IPS-15b (cell line): ENCODE results near the gene TOX3.

ENCODE experiments used
- H3K27me3 ChIP-seq: one replicate; pipeline ENCODE4 v1.6.1; 2013; ENCODE audit warnings: low read length; ENCODE audit not compliant: control insufficient read depth, insufficient read depth
- H3K36me3 ChIP-seq: one replicate; pipeline ENCODE4 v1.6.1; 2013; ENCODE audit warnings: low read length; ENCODE audit not compliant: control insufficient read depth, insufficient read depth
- H3K4me1 ChIP-seq: one replicate; pipeline ENCODE4 v1.6.1; 2013; ENCODE audit warnings: mild to moderate bottlenecking, low read length; ENCODE audit not compliant: control insufficient read depth, insufficient read depth
- H3K4me3 ChIP-seq: one replicate; pipeline ENCODE4 v1.5.1; 2013; ENCODE audit warnings: low read depth, low read length
- H3K9ac ChIP-seq: one replicate; pipeline ENCODE4 v1.6.1; 2013; ENCODE audit warnings: low read depth, mild to moderate bottlenecking, low read length
- H3K9me3 ChIP-seq: one replicate; pipeline ENCODE4 v1.6.1; 2013; ENCODE audit warnings: mild to moderate bottlenecking, low read length; ENCODE audit not compliant: control insufficient read depth, insufficient read depth

Gene TOX3

GRCh38 chr16:52577130-52577706, 30.3 kb upstream of the TOX3 start:
- no peaks in the 10 kb centered on the region for H3K27me3 ChIP-seq
- no peaks in the 10 kb centered on the region for H3K9me3 ChIP-seq
- H3K4me3 ChIP-seq: no peak overlapping the region
- no peaks in the 10 kb centered on the region for H3K4me1 ChIP-seq
- H3K9ac ChIP-seq: no peak overlapping the region
- no peaks in the 10 kb centered on the region for H3K36me3 ChIP-seq

DNA sequence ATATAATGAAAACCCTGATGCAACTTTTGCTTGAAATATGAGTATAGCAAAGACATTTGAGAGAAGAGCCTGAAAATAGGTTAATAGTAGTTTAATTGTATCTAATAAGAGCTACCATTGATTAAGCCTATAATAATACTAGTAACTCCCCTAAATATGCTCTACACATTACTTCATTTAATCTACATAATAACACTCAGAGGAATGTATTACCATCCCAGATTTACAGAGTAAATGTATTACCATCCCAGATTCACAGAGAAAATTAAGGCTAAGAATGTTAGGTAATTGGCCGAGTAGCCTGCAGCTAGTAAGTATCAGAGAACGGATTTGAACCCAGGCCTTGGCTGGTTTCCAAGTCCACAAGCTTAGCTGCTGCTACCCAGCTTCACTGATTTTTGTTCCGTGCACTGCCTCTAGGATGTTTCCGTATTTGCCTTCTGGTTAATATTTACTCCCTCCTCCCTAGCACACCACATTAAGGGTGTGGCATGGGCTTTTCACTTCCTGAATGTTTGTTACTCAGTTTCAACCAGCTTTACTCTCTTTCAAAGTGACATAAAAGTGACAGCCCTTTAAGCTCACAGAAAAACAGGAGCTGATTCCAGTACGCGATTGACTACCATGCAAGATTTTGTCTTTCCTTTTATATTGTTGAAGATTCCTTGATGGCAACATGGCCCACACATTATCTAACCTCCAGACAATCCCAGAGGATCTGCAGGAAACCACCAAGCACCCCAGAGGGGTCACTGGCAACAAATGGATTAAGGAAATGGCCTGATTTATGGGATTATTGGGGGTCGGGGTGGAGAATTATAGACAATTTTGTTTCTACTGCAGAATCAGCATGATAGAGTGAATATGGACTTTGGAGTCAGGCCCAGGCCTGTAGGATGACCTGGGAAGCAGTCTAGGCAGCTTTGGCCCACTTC, 26.7 kb upstream of the TOX3 start:
- Histone ChIP-seq H3K4me1 (no peaks in the 10 kb centered on the region), H3K9me3 (peaks cover 4% of the 10 kb centered on the region), H3K27me3 (no peaks in the 10 kb centered on the region), H3K9ac (no peak overlapping the region), H3K4me3 (no peak overlapping the region), H3K36me3 (no peaks in the 10 kb centered on the region)

GRCh38 chr16:52572656-52573055, 25.7 kb upstream of the TOX3 start:
- Histone ChIP-seq H3K9ac (no peak overlapping the region), H3K27me3 (no peaks in the 10 kb centered on the region), H3K36me3 (no peaks in the 10 kb centered on the region), H3K4me1 (no peaks in the 10 kb centered on the region), H3K9me3 (peaks cover 4% of the 10 kb centered on the region), H3K4me3 (no peak overlapping the region)

DNA sequence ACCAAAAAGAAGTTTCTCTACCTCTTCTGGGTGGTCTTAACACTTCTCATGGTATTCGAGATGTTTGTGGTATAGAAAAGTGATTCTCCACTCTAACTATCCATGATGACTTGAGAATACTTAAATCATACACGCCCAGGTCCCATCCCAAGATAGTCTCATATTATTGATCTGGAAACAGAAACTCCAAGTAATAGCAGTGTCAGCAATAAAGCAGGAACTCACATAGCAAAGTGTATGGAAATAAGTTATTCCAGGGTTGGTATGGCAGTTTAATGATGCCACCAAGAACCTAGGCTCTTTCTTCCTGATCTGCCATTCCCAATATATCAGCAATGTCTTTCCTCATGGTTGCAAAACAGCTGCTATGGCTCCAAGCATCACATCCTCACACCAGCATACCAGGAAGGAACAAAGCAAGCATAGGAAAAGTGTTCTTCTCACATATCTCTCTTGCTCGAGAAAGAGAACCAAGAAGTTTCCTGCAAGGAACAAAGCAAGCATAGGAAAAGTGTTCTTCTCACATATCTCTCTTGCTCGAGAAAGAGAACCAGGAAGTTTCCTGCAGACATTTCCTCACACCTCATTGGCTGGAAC, 23.6 kb upstream of the TOX3 start:
- Histone ChIP-seq H3K9me3 (peaks cover 4% of the 10 kb centered on the region), H3K4me3 (no peak overlapping the region), H3K36me3 (no peaks in the 10 kb centered on the region), H3K9ac (no peak overlapping the region), H3K27me3 (no peaks in the 10 kb centered on the region), H3K4me1 (no peaks in the 10 kb centered on the region)

DNA sequence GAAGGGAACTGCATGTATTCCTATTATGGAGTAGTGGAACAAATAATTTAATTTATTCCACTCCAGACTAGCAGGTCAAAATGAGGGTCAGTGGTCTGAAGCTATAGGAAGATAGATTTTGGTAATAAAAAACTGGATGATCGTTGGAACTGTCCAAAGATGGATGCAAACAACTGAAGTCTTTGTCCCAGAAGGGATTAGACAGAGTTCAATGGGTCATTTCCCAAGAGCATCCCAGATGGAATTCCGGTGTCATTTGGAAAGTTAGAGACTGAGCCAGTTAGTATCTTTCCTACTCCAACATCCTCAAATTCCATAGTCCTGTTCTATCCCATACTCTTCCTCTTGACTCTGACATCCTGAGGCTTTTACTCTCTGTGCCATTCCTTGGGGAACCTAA, 22.8 kb upstream of the TOX3 start:
- Histone ChIP-seq H3K4me3 (no peak overlapping the region), H3K9me3 (peaks cover 4% of the 10 kb centered on the region)

GRCh38 chr16:52568983-52569690, 22.2 kb upstream of the TOX3 start:
- no peaks in the 10 kb centered on the region for H3K36me3 ChIP-seq
- H3K9ac ChIP-seq: no peak overlapping the region
- peaks cover 4% of the 10 kb centered on the region for H3K9me3 ChIP-seq
- no peaks in the 10 kb centered on the region for H3K4me1 ChIP-seq
- no peak overlapping the region for H3K4me3 ChIP-seq
- no peaks in the 10 kb centered on the region for H3K27me3 ChIP-seq

More for the DNA sequence above, 22.8 kb upstream of the TOX3 start:
- Histone ChIP-seq H3K36me3 (no peaks in the 10 kb centered on the region), H3K27me3 (no peaks in the 10 kb centered on the region), H3K9ac (no peak overlapping the region), H3K4me1 (no peaks in the 10 kb centered on the region)

- no peaks in the 10 kb centered on the region for H3K36me3 ChIP-seq
- H3K27me3 ChIP-seq: no peaks in the 10 kb centered on the region
- no peak overlapping the region for H3K4me3 ChIP-seq
- H3K9me3 ChIP-seq: peaks cover 4% of the 10 kb centered on the region
- no peaks in the 10 kb centered on the region for H3K4me1 ChIP-seq
- no peak overlapping the region for H3K9ac ChIP-seq
These were observed 21.6 kb upstream of the TOX3 start for GRCh38 chr16:52568495-52568894.

GRCh38 chr16:52567193-52567592, 20.2 kb upstream of the TOX3 start:
- Histone ChIP-seq H3K9ac (no peak overlapping the region), H3K27me3 (no peaks in the 10 kb centered on the region), H3K4me3 (no peak overlapping the region), H3K9me3 (peaks cover 4% of the 10 kb centered on the region), H3K4me1 (peaks cover 4% of the 10 kb centered on the region), H3K36me3 (no peaks in the 10 kb centered on the region)

GRCh38 chr16:52563767-52564611, 17.0 kb upstream of the TOX3 start:
- no peaks in the 10 kb centered on the region for H3K27me3 ChIP-seq
- H3K9me3 ChIP-seq: no peaks in the 10 kb centered on the region
- peaks cover 13% of the 10 kb centered on the region for H3K4me1 ChIP-seq
- no peak overlapping the region for H3K9ac ChIP-seq
- no peaks in the 10 kb centered on the region for H3K36me3 ChIP-seq
- no peak overlapping the region for H3K4me3 ChIP-seq

DNA sequence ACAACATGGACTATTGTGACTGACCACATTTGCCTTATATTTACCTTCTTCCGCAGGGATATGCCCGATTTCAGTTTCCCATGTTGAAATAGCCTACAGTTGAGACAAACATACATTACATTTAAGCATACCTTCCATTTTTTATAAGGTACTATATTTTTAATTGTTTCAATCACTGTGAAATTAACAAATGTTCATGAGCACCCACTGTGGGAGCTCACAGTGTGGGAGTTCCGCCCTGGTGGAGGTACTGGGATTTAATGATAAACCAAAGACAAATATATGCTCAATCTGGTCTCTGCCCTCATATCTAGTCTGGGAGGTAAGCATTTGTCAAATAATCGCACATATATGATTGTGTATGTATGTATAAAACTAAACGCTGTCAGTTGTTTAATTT, 15.8 kb upstream of the TOX3 start:
- Histone ChIP-seq H3K4me1 (peaks cover 13% of the 10 kb centered on the region), H3K9ac (no peak overlapping the region), H3K27me3 (no peaks in the 10 kb centered on the region), H3K4me3 (no peak overlapping the region), H3K36me3 (no peaks in the 10 kb centered on the region), H3K9me3 (no peaks in the 10 kb centered on the region)
